Endodermal cell (in vitro differentiated cells): Measurements from ENCODE around the gene RBM15B. TPM values are rescaled to one million over a fixed set of nuclear protein-coding genes. Genes with fewer than 3 reads are reported as not detected.

ENCODE experiments used
- DNase-seq: peaks from one replicate; pipeline ENCODE4 v3.0.0-alpha.2; 2017
- H3K27ac ChIP-seq: 2 replicates; pipeline ENCODE4 v1.5.1; 2013; ENCODE audit warnings: mild to moderate bottlenecking, low read depth, low read length, moderate library complexity
- H3K27me3 ChIP-seq: 2 replicates; pipeline ENCODE4 v1.6.1; 2013; ENCODE audit warnings: mild to moderate bottlenecking, low read length, moderate library complexity; ENCODE audit not compliant: insufficient read depth, control insufficient read depth, poor library complexity, severe bottlenecking
- H3K36me3 ChIP-seq: 2 replicates; pipeline ENCODE4 v1.7.0; 2013; ENCODE audit warnings: mild to moderate bottlenecking, low read length, moderate library complexity; ENCODE audit not compliant: control insufficient read depth, insufficient read depth
- H3K4me1 ChIP-seq: one replicate; pipeline ENCODE4 v1.7.0; 2013; ENCODE audit warnings: low read length; ENCODE audit not compliant: control insufficient read depth, insufficient read depth
- H3K4me3 ChIP-seq: 2 replicates; pipeline ENCODE4 v1.5.1; 2013; ENCODE audit warnings: mild to moderate bottlenecking, low read length, moderate library complexity
- H3K9ac ChIP-seq: 2 replicates; pipeline ENCODE4 v1.6.1; 2013; ENCODE audit warnings: mild to moderate bottlenecking, low read length, moderate library complexity; ENCODE audit not compliant: poor library complexity, severe bottlenecking; ENCODE audit errors: extremely low read depth
- H3K9me3 ChIP-seq: 2 replicates; pipeline ENCODE4 v1.6.1; 2013; ENCODE audit warnings: mild to moderate bottlenecking, low read length, moderate library complexity; ENCODE audit not compliant: control insufficient read depth
- H3K27ac Mint-ChIP-seq: 2 replicates; pipeline ENCODE4 v1.8.0; 2020; ENCODE audit warnings: mixed read lengths
- H3K27me3 Mint-ChIP-seq: 2 replicates; pipeline ENCODE4 v1.8.0; 2021; ENCODE audit warnings: mild to moderate bottlenecking, mixed read lengths; ENCODE audit not compliant: insufficient read depth
- H3K36me3 Mint-ChIP-seq: 2 replicates; pipeline ENCODE4 v1.8.0; 2020; ENCODE audit warnings: low read depth, mixed read lengths
- H3K4me1 Mint-ChIP-seq: 2 replicates; pipeline ENCODE4 v1.8.0; 2020; ENCODE audit warnings: mixed read lengths
- H3K4me3 Mint-ChIP-seq: 2 replicates; pipeline ENCODE4 v1.8.0; 2020; ENCODE audit warnings: mild to moderate bottlenecking, moderate library complexity, mixed read lengths
- H3K9me3 Mint-ChIP-seq: 2 replicates; pipeline ENCODE4 v1.8.0; 2020; ENCODE audit warnings: mild to moderate bottlenecking, mixed read lengths
- WGBS, 2 experiments: methylation state at CpG; one replicate each; pipeline versions ENCODE4 v1.1.5 to v1.1.7; 2013; ENCODE audit warnings: missing lambda C conversion rate in 2 of 2, mixed read lengths in 1 of 2; ENCODE audit not compliant: insufficient coverage in 1 of 2, insufficient read length in 1 of 2; 5-methylcytosine and 5-hydroxymethylcytosine counted together
- long read RNA-seq, 4 experiments: library from polyadenylated mRNA in 2 of 4; library from RNA in 1 of 4; library from capped mRNA in 1 of 4; stranded (forward) in 3 of 4; unstranded in 1 of 4; transcript quantifications; one replicate each; pipeline ENCODE4 v2.0.0, GENCODE V29; 2020 to 2021; ENCODE audit warnings: inconsistent platforms in 1 of 4
- polyA plus RNA-seq, 2 experiments: library from polyadenylated mRNA; stranded (reverse); fragments of 50-300 nt; gene quantifications; one replicate each; pipeline ENCODE4 v1.2.3, GENCODE V29; 2013
- total RNA-seq, 2 donors: library from RNA; stranded (reverse); fragmentation: NEBNext Ultra II Directional in 1 of 2; extraction: Animal tissue kit (Norgen Biotek cat#: 25700) in 1 of 2; gene quantifications; 2 replicates in 1 of 2; 3 replicates in 1 of 2; pipeline ENCODE4 v1.2.1, GENCODE V29; 2021
- TF ChIP-seq, protein P1 (sequence below): fragments of 200-600 bp; sonication (generic); conservative IDR thresholded peaks from 2 replicates; pipeline ENCODE4 v1.5.0; 2021; ENCODE audit warnings: antibody characterized with exemption, mild to moderate bottlenecking

RBM15B gene, protein sequence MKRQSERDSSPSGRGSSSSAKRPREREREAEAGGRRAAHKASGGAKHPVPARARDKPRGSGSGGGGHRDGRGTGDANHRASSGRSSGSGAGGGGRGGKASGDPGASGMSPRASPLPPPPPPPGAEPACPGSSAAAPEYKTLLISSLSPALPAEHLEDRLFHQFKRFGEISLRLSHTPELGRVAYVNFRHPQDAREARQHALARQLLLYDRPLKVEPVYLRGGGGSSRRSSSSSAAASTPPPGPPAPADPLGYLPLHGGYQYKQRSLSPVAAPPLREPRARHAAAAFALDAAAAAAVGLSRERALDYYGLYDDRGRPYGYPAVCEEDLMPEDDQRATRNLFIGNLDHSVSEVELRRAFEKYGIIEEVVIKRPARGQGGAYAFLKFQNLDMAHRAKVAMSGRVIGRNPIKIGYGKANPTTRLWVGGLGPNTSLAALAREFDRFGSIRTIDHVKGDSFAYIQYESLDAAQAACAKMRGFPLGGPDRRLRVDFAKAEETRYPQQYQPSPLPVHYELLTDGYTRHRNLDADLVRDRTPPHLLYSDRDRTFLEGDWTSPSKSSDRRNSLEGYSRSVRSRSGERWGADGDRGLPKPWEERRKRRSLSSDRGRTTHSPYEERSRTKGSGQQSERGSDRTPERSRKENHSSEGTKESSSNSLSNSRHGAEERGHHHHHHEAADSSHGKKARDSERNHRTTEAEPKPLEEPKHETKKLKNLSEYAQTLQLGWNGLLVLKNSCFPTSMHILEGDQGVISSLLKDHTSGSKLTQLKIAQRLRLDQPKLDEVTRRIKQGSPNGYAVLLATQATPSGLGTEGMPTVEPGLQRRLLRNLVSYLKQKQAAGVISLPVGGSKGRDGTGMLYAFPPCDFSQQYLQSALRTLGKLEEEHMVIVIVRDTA
- total RNA-seq: 10 to 100 TPM; 49.5 to 58.2 TPM
- polyA plus RNA-seq (2013, experiment 1 of 2): 38.9 TPM
- polyA plus RNA-seq (2013, experiment 2 of 2): 34.4 TPM
- long read RNA-seq, experiment 1, full-length matches to known transcripts: 56 of 56 reads
- long read RNA-seq, experiment 1, partial matches to known transcripts: 0 of 56 reads
- long read RNA-seq, experiment 1, other reads (novel, unspliced or antisense): 0 of 56 reads
- long read RNA-seq, experiment 2, full-length matches to known transcripts: 312 of 312 reads
- long read RNA-seq, experiment 2, partial matches to known transcripts: 0 of 312 reads
- long read RNA-seq, experiment 2, other reads (novel, unspliced or antisense): 0 of 312 reads
- long read RNA-seq, experiment 3, full-length matches to known transcripts: 44 of 44 reads
- long read RNA-seq, experiment 3, partial matches to known transcripts: 0 of 44 reads
- long read RNA-seq, experiment 3, other reads (novel, unspliced or antisense): 0 of 44 reads
- long read RNA-seq, experiment 4, full-length matches to known transcripts: 6 of 6 reads
- long read RNA-seq, experiment 4, partial matches to known transcripts: 0 of 6 reads
- long read RNA-seq, experiment 4, other reads (novel, unspliced or antisense): 0 of 6 reads

DNA sequence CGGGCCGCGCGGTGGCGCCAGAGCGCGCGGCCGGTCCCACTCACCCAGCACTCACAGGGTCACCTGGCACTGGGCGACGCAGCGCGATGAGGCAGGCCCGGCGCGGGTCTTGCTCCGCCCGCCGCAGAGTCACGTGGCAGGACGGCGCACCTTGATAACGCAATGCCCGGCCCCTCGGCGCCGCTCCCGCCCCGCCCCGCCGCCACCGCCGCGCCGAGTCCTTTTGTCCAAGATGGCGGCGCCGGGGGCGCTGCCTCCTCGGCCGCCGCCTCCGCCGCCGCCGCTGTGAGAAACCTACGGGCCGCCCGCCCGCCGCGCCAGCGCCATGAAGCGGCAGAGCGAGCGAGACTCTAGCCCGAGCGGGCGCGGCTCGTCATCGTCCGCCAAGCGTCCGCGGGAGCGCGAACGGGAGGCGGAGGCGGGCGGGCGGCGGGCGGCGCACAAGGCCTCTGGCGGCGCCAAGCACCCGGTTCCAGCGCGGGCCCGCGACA lies at the start of gene RBM15B:
RBM15B (plus strand) TSS at position 211 of the 491 bp plus-strand sequence; CDS start at position 326, 115 bp downstream.
- Mint-ChIP-seq H3K27ac (peak within 1 kb of the TSS; percentile 93), H3K9me3 (peaks cover 6% of the 10 kb centered on the region), H3K4me1 (peaks cover 48% of the 10 kb centered on the region), H3K36me3 (peaks cover 66% of the 10 kb centered on the region), H3K27me3 (no peaks in the 10 kb centered on the region), H3K4me3 (peak within 1 kb of the TSS; percentile 75)
- Histone ChIP-seq H3K4me3 (peak within 1 kb of the TSS; percentile 77), H3K4me1 (peaks cover 19% of the 10 kb centered on the region), H3K36me3 (peaks cover 84% of the 10 kb centered on the region), H3K27ac (peak within 1 kb of the TSS; percentile 97), H3K9me3 (peaks cover 27% of the 10 kb centered on the region), H3K9ac (peak within 1 kb of the TSS; percentile 78), H3K27me3 (no peaks in the 10 kb centered on the region)
- DNase-seq: peak; percentile 99
- TF ChIP-seq, protein P1, sequence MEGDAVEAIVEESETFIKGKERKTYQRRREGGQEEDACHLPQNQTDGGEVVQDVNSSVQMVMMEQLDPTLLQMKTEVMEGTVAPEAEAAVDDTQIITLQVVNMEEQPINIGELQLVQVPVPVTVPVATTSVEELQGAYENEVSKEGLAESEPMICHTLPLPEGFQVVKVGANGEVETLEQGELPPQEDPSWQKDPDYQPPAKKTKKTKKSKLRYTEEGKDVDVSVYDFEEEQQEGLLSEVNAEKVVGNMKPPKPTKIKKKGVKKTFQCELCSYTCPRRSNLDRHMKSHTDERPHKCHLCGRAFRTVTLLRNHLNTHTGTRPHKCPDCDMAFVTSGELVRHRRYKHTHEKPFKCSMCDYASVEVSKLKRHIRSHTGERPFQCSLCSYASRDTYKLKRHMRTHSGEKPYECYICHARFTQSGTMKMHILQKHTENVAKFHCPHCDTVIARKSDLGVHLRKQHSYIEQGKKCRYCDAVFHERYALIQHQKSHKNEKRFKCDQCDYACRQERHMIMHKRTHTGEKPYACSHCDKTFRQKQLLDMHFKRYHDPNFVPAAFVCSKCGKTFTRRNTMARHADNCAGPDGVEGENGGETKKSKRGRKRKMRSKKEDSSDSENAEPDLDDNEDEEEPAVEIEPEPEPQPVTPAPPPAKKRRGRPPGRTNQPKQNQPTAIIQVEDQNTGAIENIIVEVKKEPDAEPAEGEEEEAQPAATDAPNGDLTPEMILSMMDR: peak; percentile 96
- 0% methylated on average over 8 to 83 of the region's 83 CpGs for WGBS, 2 experiments

DNA sequence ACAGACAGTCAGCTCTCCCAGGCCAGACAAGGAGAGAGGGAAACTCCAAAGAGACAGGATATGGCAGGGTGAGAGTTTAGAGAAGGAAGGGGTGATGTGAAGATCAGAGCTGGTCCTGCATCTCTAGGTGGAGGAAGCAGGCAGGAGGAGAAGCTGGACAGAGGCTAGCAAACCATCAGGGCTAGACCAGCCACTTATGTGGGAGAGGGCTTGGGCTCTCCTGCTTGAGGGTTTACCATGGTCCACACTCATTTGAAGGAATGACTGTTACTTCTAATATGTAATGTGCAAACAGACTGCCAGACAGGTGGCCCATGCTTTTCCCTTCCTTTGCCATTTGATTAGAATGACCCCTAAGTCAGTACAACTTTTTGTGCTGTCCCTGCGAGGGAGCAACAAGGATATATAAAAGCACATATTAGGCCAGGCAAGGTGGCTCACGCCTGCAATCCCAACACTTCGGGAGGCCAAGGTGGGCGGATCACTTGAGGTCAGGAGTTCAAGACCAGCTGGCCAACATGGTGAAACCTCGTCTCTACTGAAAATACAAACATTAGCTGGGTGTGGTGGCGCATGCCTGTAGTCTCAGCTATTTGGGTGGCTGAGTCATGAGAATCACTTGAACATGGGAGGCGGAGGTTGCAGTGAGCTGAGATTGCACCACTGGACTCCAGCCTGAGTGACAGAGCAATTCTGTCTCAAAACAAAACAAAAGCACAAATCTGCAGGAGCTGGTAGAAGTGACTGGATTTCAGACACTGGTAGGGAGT lies 47.0 kb upstream of the RBM15B start:
- H3K4me3 Mint-ChIP-seq: no peak overlapping the region
- DNase-seq: peak; percentile 22
- no peak overlapping the region for H3K27ac Mint-ChIP-seq

More for the DNA sequence above, 47.0 kb upstream of the RBM15B start:
- TF ChIP-seq, protein P1: no peak
- peaks cover 13% of the 10 kb centered on the region for H3K4me1 ChIP-seq
- WGBS, 2 experiments: 93 to 95% methylated on average over 7 of the region's 7 CpGs
- no peak overlapping the region for H3K4me3 ChIP-seq
- H3K27me3 Mint-ChIP-seq: no peaks in the 10 kb centered on the region
- no peaks in the 10 kb centered on the region for H3K9me3 ChIP-seq
- no peak overlapping the region for H3K27ac ChIP-seq
- peaks cover 11% of the 10 kb centered on the region for H3K9me3 Mint-ChIP-seq
- H3K36me3 Mint-ChIP-seq: peaks cover 2% of the 10 kb centered on the region
- peaks cover 20% of the 10 kb centered on the region for H3K4me1 Mint-ChIP-seq
- no peaks in the 10 kb centered on the region for H3K36me3 ChIP-seq
- no peaks in the 10 kb centered on the region for H3K27me3 ChIP-seq
- H3K9ac ChIP-seq: no peak overlapping the region
